PFSK-1 (cell line): ENCODE results near the gene CFAP20DC.

Experiments
- POLR2AphosphoS5 ChIP-seq: IDR thresholded peaks from 2 replicates; pipeline ENCODE4 v1.6.1; 2012; ENCODE audit warnings: low read depth, mild to moderate bottlenecking, control low read depth, low read length, moderate library complexity
- REST ChIP-seq, 2 experiments: IDR thresholded peaks; 2 replicates each; pipeline versions ENCODE4 v1.6.1 to v1.8.0; 2011 to 2012; ENCODE audit warnings: low read depth in 2 of 2, low read length in 2 of 2, control low read depth in 1 of 2, inconsistent platforms in 1 of 2, mild to moderate bottlenecking in 1 of 2, moderate library complexity in 1 of 2; ENCODE audit not compliant: insufficient read depth in 1 of 2
- SIN3A ChIP-seq: IDR thresholded peaks from 2 replicates; pipeline ENCODE4 v1.6.1; 2012; ENCODE audit warnings: mild to moderate bottlenecking, low read length, moderate library complexity, borderline replicate concordance; ENCODE audit not compliant: insufficient read depth
- TAF1 ChIP-seq: IDR thresholded peaks from 2 replicates; pipeline ENCODE4 v1.6.1; 2012; ENCODE audit warnings: low read length, control low read depth, borderline replicate concordance; ENCODE audit not compliant: insufficient read depth

GRCh38 chr3:58989955-58990354 lies 59.9 kb downstream of the CFAP20DC start:
- TF ChIP-seq POLR2AphosphoS5, result no peak
- no peak for TF ChIP-seq REST (IDR thresholded peaks at IDR 0.05; ENCODE audit: insufficient read depth in 1 of 2, low read depth in 2 of 2, low read length in 2 of 2)
- TF ChIP-seq TAF1, result no peak
- TF ChIP-seq SIN3A, result no peak
